Measurements from ENCODE around the gene IL15RA.
"Not testable (repeated sequence)": the region's sequence is repeated elsewhere in the genome, so short reads cannot be mapped to it uniquely, and the experiment has no call there.

The IL15RA gene

GRCh38 chr10:5971886-5972285 is 5.5 kb downstream of the IL15RA start:
- FAIRE-seq, result no peak
- no peak for DNase-seq (ENCODE audit: extremely low spot score, insufficient read length, low read depth)

GRCh38 chr10:5971315-5971832 is 6.0 kb downstream of the IL15RA start:
- no peak for DNase-seq (ENCODE audit: extremely low spot score, insufficient read length, low read depth)

GRCh38 chr10:5970527-5970926 is 6.8 kb downstream of the IL15RA start:
- DNase-seq (ENCODE audit: extremely low spot score, insufficient read length, low read depth), result no peak
- FAIRE-seq, result no peak

More at GRCh38 chr10:5971315-5971832, 6.0 kb downstream of the IL15RA start:
- FAIRE-seq, result peak; percentile 56

- FAIRE-seq (no peak), DNase-seq (ENCODE audit: extremely low spot score, insufficient read length, low read depth) (no peak)
These were observed 7.3 kb downstream of the IL15RA start for GRCh38 chr10:5970066-5970465.

GRCh38 chr10:5968681-5969453 is 8.5 kb downstream of the IL15RA start:
- DNase-seq (ENCODE audit: extremely low spot score, insufficient read length, low read depth) (no peak), FAIRE-seq (no peak)

- no peak for DNase-seq (ENCODE audit: extremely low spot score, insufficient read length, low read depth)
- FAIRE-seq, result no peak
These were observed 9.2 kb downstream of the IL15RA start for GRCh38 chr10:5968037-5968680.

GRCh38 chr10:5965266-5965665 is 12.1 kb downstream of the IL15RA start:
- FAIRE-seq (no peak), DNase-seq (ENCODE audit: extremely low spot score, insufficient read length, low read depth) (no peak)

GRCh38 chr10:5964736-5965135 is 12.6 kb downstream of the IL15RA start:
- FAIRE-seq, result no peak
- no peak for DNase-seq (ENCODE audit: extremely low spot score, insufficient read length, low read depth)

- no peak for DNase-seq (ENCODE audit: extremely low spot score, insufficient read length, low read depth)
- no peak for FAIRE-seq
These were observed 13.8 kb downstream of the IL15RA start for GRCh38 chr10:5963591-5963990.

- no peak for FAIRE-seq
- DNase-seq (ENCODE audit: extremely low spot score, insufficient read length, low read depth), result no peak
These were observed 14.3 kb downstream of the IL15RA start for GRCh38 chr10:5963071-5963470.

- not testable (repeated sequence) for DNase-seq (ENCODE audit: extremely low spot score, insufficient read length, low read depth); FAIRE-seq
These were observed 14.9 kb downstream of the IL15RA start for GRCh38 chr10:5962358-5962940.

GRCh38 chr10:5961405-5962100 is 15.8 kb downstream of the IL15RA start:
- FAIRE-seq (no peak), DNase-seq (ENCODE audit: extremely low spot score, insufficient read length, low read depth) (no peak)

- not testable (repeated sequence) for FAIRE-seq; DNase-seq (ENCODE audit: extremely low spot score, insufficient read length, low read depth)
These were observed 16.4 kb downstream of the IL15RA start for GRCh38 chr10:5960973-5961275.

GRCh38 chr10:5960070-5960972 is 17.0 kb downstream of the IL15RA start:
- FAIRE-seq, result no peak
- no peak for DNase-seq (ENCODE audit: extremely low spot score, insufficient read length, low read depth)

GRCh38 chr10:5959581-5960069 is 17.7 kb downstream of the IL15RA start:
- DNase-seq (ENCODE audit: extremely low spot score, insufficient read length, low read depth), result no peak
- FAIRE-seq, result no peak

- DNase-seq (ENCODE audit: extremely low spot score, insufficient read length, low read depth) (no peak), FAIRE-seq (no peak)
These were observed 18.2 kb downstream of the IL15RA start for GRCh38 chr10:5959142-5959541.

GRCh38 chr10:5958675-5959074 is 18.7 kb downstream of the IL15RA start:
- FAIRE-seq, result no peak
- DNase-seq (ENCODE audit: extremely low spot score, insufficient read length, low read depth), result no peak

- FAIRE-seq (no peak), DNase-seq (ENCODE audit: extremely low spot score, insufficient read length, low read depth) (no peak)
These were observed 19.3 kb downstream of the IL15RA start for GRCh38 chr10:5958077-5958476.

GRCh38 chr10:5956146-5956936 is 21.0 kb downstream of the IL15RA start:
- DNase-seq (ENCODE audit: extremely low spot score, insufficient read length, low read depth) (no peak), FAIRE-seq (no peak)

All from GM18507 (cell line).